ENCODE results near the gene WWTR1.

WWTR1 gene

DNA sequence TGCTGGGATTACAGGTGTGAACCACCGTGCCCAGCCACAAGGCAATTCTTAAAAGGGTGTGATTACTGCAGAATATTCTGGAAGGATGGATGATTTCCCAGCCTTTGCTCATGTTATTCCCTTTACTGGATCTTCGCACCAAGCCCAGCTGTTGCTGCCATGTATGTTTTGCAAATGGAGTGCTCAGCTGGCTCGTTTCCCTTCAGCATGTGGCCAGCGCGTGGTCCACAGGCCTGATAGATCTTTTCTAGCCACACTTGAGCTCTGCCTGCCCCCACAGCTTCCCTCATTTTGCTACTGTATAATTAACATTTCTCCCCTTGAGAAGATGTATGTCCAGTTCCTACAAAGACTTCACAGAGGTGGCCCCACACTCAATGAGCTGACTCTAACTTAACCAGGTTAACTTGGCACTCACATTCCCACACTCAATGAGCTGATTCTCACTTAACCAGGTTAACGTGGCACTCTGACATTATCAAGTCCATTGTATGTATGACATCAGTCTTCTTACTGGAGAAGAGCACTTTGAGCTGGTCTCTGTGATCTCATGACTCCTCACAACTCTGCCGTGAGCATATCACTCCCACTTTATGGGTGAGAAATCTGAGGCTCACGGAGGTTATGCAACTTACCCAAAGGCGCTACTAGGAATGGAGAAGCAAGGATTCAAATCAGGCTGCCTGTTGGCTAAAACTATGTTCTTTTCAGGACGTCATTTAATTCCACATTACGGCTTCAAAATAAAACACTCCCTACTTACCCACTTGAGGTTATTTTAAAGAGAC, 134.1 kb downstream of the WWTR1 start:
- DNase-seq (ENCODE audit: extremely low read depth, low read depth) = no peak
- H3K4me3 ChIP-seq (replicated peaks; ENCODE audit: low read depth, low read length) = no peak overlapping the region
- TF ChIP-seq, protein P1, sequence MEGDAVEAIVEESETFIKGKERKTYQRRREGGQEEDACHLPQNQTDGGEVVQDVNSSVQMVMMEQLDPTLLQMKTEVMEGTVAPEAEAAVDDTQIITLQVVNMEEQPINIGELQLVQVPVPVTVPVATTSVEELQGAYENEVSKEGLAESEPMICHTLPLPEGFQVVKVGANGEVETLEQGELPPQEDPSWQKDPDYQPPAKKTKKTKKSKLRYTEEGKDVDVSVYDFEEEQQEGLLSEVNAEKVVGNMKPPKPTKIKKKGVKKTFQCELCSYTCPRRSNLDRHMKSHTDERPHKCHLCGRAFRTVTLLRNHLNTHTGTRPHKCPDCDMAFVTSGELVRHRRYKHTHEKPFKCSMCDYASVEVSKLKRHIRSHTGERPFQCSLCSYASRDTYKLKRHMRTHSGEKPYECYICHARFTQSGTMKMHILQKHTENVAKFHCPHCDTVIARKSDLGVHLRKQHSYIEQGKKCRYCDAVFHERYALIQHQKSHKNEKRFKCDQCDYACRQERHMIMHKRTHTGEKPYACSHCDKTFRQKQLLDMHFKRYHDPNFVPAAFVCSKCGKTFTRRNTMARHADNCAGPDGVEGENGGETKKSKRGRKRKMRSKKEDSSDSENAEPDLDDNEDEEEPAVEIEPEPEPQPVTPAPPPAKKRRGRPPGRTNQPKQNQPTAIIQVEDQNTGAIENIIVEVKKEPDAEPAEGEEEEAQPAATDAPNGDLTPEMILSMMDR (IDR thresholded peaks at IDR 0.05; ENCODE audit: low read depth, low read length, missing control alignments) = no peak

DNA sequence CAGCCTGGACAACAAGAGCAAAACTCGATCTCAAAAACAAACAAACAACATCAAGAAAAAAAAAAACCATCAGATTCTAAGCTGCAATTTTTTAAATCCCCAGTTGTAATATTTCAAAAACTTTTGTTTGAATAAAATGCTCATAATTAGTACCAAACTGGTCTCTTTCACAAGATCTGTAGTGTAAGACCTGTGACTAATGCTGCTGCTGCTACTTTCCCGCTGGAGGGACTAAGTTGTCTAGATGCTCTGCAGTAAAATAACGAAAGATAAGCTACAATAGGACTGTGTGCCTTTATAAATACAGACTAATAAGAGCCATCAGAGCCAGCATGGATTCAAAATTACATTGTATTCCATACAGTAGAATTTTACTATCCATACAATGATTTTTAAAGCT, 137.9 kb downstream of the WWTR1 start:
- DNase-seq (ENCODE audit: extremely low read depth, low read depth) = no peak
- TF ChIP-seq, protein P1 (IDR thresholded peaks at IDR 0.05; ENCODE audit: low read depth, low read length, missing control alignments) = no peak
- no peak overlapping the region for H3K4me3 ChIP-seq (replicated peaks; ENCODE audit: low read depth, low read length)

DNA sequence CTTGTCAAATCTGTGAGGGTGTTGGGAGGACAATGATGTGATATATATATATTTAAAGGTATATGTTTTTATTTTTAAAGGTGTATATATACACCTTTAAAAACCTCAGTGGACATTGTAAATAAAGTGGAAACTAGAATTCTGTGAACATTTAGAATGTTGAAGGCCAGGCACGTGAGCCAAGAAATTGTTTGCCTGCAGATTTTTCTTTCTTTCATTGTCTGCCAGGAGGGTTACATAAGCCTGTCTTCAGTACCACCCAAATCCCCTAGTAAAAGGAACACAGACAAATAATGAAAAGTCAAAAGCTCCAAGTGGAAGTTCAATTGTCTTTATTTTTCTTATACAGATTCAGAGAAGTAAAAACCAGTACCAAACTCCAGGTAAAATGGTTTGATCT, 140.9 kb downstream of the WWTR1 start:
- TF ChIP-seq, protein P1 (IDR thresholded peaks at IDR 0.05; ENCODE audit: low read depth, low read length, missing control alignments) = no peak
- H3K4me3 ChIP-seq (replicated peaks; ENCODE audit: low read depth, low read length) = no peak overlapping the region
- DNase-seq (ENCODE audit: extremely low read depth, low read depth) = no peak

DNA sequence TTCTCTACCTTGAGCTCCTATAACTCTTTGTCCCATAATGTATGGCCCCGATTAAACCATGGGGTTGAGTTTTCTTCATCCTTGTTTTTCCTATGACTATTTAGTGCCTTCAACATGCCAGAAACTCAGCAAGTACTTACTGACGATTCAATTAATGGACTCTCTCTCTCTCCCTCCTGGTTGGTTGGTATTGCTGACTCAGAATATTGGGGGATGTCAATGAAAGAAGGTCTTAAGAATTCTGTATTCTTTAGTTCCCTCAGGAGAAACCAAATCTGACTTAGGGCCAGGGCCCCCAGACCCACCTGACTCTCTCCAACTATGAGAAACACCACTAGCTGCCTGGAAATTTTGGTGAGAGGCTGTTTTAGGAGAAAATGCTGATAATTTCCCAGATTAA, 142.6 kb downstream of the WWTR1 start:
- no peak for DNase-seq (ENCODE audit: extremely low read depth, low read depth)
- TF ChIP-seq, protein P1 (IDR thresholded peaks at IDR 0.05; ENCODE audit: low read depth, low read length, missing control alignments) = no peak
- H3K4me3 ChIP-seq (replicated peaks; ENCODE audit: low read depth, low read length) = no peak overlapping the region

DNA sequence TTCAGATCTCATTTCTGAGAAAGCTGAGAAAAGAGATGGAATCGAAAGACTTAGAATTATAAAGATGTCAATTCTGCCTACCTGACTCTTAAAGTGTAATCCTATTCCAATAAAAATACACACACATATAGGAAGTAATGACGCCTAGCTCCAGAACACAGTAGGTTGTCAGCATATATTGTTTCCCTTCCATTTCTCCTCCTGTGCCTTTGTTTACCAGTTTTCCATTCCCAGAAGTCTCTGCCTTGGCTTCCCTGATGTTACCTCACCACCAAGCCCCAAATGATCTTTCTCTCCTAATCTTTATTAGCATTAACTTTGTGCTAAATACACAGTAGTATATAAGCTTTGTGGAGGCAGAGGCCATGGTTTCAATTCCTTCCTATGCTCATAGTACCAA, 143.4 kb downstream of the WWTR1 start:
- no peak for DNase-seq (ENCODE audit: extremely low read depth, low read depth)
- H3K4me3 ChIP-seq (replicated peaks; ENCODE audit: low read depth, low read length) = no peak overlapping the region
- TF ChIP-seq, protein P1 (IDR thresholded peaks at IDR 0.05; ENCODE audit: low read depth, low read length, missing control alignments) = no peak

DNA sequence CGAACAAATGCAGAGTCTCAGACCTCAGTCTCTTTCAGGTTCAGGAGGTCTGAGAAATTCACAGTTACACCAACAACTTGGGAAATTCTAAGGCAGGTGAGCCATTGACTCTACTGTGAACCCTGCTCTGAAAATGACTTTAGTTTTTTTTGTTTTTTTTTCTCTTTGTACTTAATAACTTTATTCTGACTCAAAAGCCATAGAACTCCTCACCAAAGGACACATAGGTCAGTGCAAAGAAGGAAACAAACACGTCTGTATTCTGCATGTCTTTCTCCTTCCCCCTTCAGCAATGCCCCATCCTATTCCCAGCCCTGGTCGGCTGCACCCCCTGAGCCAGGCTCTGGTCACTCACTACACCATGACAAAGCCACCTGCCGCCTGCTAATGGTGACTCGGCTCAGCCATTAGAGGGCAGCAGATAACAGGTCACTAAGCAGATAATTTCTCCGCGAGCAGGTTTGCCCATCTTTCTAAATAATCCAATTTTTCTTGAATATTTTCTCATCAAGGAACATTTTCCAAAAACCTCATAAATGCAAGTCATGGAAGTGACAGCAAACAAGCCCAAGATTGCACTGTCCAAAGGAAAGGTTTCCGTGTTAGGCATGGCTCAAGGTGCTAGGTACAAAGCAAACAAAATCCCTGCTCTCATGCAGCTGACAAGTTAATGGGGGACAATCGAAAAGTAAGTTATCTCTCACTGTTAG, 145.6 kb downstream of the WWTR1 start:
- TF ChIP-seq, protein P1 (IDR thresholded peaks at IDR 0.05; ENCODE audit: low read depth, low read length, missing control alignments) = peak; percentile 80
- no peak for DNase-seq (ENCODE audit: extremely low read depth, low read depth)

More for the DNA sequence above, 145.6 kb downstream of the WWTR1 start:
- no peak overlapping the region for H3K4me3 ChIP-seq (replicated peaks; ENCODE audit: low read depth, low read length)
